Measurements from ENCODE around the gene TRIO.

DNA sequence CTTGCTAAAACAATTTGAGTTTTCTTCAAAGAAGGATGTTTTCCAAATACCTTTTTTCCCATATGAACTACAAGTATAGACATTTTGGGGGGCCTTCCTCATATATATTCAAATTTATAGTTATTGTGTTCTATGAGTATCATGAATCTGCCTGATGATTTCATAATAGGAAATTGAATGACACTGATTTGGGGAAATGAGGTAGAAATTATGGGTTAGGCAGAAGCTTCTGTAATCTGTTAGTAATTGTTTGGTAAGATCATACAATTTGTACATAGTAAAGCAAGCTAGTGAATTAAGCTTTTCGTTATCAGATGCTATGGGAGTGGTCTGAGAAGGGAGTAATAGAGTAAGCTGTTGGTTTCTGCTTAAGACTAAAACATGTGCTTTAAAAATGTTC, 98.0 kb downstream of the TRIO start:
- TF ChIP-seq, protein P1, sequence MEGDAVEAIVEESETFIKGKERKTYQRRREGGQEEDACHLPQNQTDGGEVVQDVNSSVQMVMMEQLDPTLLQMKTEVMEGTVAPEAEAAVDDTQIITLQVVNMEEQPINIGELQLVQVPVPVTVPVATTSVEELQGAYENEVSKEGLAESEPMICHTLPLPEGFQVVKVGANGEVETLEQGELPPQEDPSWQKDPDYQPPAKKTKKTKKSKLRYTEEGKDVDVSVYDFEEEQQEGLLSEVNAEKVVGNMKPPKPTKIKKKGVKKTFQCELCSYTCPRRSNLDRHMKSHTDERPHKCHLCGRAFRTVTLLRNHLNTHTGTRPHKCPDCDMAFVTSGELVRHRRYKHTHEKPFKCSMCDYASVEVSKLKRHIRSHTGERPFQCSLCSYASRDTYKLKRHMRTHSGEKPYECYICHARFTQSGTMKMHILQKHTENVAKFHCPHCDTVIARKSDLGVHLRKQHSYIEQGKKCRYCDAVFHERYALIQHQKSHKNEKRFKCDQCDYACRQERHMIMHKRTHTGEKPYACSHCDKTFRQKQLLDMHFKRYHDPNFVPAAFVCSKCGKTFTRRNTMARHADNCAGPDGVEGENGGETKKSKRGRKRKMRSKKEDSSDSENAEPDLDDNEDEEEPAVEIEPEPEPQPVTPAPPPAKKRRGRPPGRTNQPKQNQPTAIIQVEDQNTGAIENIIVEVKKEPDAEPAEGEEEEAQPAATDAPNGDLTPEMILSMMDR (IDR thresholded peaks at IDR 0.05): no peak
- no peak for TF ChIP-seq ZNF317 (CRISPR knock-in tag; IDR thresholded peaks at IDR 0.05; ENCODE audit: borderline replicate concordance, low read depth)
- TF ChIP-seq, protein P2, sequence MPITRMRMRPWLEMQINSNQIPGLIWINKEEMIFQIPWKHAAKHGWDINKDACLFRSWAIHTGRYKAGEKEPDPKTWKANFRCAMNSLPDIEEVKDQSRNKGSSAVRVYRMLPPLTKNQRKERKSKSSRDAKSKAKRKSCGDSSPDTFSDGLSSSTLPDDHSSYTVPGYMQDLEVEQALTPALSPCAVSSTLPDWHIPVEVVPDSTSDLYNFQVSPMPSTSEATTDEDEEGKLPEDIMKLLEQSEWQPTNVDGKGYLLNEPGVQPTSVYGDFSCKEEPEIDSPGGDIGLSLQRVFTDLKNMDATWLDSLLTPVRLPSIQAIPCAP (CRISPR knock-in tag; IDR thresholded peaks at IDR 0.05): no peak
- TF ChIP-seq ZNF138 (CRISPR knock-in tag; conservative IDR thresholded peaks at IDR 0.05): no peak
- TF ChIP-seq ELF4 (CRISPR knock-in tag; IDR thresholded peaks at IDR 0.05; ENCODE audit: low read depth): no peak
- no peak for TF ChIP-seq RELA (CRISPR knock-in tag; IDR thresholded peaks at IDR 0.05; ENCODE audit: borderline replicate concordance)
- TF ChIP-seq, protein P3, sequence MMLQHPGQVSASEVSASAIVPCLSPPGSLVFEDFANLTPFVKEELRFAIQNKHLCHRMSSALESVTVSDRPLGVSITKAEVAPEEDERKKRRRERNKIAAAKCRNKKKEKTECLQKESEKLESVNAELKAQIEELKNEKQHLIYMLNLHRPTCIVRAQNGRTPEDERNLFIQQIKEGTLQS (CRISPR knock-in tag; conservative IDR thresholded peaks at IDR 0.05): no peak
